Thoracic aorta endothelial cell (primary cell): Measurements from ENCODE around the gene EPS8. TPM values are rescaled to one million over a fixed set of nuclear protein-coding genes. Genes with fewer than 3 reads are reported as not detected.

Experiments
- small RNA-seq: library from RNA; depleted of rRNA; stranded (forward); fragments of <200 nt; gene quantifications from one replicate; pipeline ENCODE3, GENCODE V24; 2012
- total RNA-seq: library from RNA; depleted of rRNA; stranded (reverse); fragments of >200 nt; gene quantifications from 2 replicates; pipeline ENCODE4 v1.2.3, GENCODE V29; 2012

EPS8 gene
- total RNA-seq = 31.3 and 47.7 TPM in 2 replicates

GRCh38 chr12:15789220-15790171 lies at the start of gene EPS8:
EPS8 (minus strand) TSS chr12:15789388; CDS start chr12:15682951, 106,437 bp downstream.

Small RNA genes lying within 50 kb of the gene (small RNA-seq; reads per million reads assigned to genes)
- gene RNU6-251P = not detected

Other genes with a start within 250 kb of the EPS8 start
- gene STRAP, start 93.0 kb upstream of the EPS8 start, total RNA-seq = 157 and 181 TPM in 2 replicates
- 73.4 and 74.7 TPM in 2 replicates for gene DERA, start 121.9 kb upstream of the EPS8 start, total RNA-seq